ENCODE data around the gene LAIR2.
"Not testable (repeated sequence)": the region's sequence is repeated elsewhere in the genome, so short reads cannot be mapped to it uniquely, and the experiment has no call there.

LAIR2 gene

DNA sequence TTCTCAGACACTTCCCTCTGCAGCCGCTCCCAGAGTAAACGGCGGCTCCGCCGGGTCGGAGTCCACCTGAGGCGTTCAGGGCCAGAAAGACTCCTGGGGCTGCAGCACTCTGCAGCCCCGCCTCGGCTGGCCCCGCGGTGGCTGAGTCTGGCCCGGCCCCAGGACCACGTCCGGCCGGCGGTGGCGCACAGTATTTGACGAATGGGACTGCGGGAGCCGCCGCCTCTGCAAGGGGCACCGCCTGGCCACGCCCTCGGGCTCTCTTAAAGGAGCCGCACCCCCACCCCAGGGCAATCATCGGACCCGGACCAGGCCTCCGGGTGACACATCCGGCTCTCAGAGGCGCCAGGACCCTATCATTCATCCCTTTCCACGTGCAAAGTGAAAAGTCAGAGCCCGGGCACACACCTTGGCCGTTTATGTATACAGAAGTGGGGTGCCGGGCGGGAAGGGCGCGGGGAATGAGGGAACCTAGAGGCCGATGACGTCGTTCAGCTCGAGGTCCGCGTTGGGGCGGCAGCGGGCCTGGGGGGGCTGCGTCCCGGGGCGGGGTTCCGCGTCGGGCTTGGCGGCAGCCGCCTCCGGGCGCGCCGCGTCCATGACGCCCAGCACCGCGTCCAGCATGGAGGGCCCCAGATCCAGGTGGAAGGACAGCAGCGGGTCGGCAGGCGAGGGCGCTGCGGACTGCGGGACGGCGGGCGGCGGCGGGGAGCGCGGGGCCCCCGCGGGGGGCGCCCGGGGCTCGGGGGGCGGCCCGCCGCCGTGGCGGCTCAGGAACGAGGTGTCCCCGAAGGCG lies 37.8 kb upstream of the LAIR2 start:
- DNase-seq, result peak; percentile 67

DNA sequence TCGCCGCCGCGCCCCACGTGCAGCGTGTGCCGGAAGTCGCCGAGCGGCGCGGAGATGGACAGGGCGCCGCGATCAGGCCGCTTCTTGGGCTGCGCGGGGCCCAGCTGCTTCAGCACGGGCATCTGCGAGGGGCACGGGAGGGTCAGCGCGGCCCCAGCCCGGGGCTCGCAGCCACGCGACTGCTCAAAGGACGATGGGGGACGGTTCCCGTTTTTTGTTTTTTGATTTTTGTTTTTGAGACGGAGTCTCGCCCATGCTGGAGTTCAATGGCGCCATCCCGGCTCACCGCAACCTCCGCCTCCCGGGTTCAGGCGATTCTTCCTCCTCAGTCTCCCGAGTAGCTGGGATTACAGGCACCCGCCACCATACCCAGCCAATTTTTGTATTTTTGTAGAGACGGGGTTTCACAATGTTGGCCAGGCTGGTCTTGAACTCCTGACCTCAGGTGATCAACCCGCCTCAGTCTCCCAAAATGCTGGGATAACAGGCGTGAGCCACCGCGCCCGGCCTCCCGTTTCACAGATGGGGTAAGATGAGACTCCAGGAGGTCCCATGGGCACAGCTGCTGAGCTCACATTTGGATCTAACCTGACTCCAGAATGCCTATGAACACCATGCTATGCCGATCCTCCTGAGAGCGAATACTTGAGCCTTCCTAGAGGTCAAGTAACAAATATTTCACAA lies 37.1 kb upstream of the LAIR2 start:
- DNase-seq, result no peak

DNA sequence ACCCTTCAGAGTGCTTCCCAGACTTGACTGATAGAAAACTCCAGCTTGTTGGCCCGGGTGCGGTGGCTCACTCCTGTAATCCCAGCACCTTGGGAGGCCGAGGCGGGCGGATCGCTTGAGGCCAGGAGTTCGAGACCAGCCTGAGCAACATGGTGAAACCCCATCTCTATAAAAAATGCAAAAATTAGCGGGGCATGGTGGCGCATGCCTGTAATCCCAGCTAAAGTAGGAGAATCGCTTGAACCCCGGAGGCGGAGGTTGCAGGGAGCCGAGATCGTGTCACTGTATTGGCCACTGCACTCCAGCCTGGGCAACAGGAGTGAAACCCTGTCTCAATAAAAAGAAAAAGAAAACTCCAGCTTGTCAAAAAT lies 36.5 kb upstream of the LAIR2 start:
- not testable (repeated sequence) for DNase-seq

DNA sequence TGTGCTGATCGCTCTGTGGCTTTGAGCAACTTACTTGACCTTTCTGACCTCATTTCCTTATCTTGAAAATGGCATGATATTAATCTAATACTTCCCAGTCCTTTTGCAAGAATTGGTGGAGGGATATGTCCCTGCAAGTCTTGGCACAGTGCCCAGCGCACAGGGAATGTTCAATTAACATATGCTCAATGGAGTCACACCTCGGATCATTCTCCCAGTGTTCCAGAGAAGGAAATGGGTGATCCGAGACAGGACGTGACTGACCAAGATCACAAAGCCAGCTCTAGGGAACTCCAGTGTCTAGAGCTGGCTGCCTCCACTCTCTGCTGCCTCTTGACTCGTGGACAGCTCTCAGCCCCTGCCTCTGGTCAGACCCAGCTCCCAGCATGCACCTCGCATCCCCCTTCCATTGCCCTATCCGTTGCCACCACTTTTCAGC lies 33.1 kb upstream of the LAIR2 start:
- no peak for DNase-seq

DNA sequence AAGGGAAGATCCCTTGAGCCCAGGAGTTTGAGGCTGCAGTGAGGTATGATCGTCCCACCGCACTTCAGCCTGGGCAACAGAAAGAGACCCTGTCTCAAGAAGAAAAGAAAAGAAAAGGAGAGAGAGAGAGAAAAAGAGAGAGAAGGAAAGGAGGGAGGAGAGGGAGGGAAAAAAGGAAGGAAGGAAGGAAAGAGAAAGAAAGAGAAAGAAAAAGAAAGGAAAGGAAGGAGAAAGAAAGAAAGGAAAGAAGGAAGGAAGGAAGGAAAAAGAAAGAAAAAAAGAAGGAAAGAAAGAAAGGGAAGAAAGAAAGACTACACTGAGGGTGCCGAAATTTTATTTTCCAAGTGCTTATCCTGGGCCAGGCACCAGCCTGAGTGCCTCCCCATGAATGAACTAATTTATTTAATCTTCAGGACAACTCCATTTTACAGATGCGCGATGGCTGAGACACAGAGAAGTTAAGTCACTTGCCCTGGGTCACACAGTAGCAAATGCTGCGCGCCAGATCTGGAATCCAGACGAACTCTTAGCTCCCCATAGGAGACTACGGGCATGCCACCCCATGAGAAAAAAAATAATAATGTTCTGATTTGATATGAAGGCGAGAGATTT lies 32.2 kb upstream of the LAIR2 start:
- DNase-seq, result no peak

DNA sequence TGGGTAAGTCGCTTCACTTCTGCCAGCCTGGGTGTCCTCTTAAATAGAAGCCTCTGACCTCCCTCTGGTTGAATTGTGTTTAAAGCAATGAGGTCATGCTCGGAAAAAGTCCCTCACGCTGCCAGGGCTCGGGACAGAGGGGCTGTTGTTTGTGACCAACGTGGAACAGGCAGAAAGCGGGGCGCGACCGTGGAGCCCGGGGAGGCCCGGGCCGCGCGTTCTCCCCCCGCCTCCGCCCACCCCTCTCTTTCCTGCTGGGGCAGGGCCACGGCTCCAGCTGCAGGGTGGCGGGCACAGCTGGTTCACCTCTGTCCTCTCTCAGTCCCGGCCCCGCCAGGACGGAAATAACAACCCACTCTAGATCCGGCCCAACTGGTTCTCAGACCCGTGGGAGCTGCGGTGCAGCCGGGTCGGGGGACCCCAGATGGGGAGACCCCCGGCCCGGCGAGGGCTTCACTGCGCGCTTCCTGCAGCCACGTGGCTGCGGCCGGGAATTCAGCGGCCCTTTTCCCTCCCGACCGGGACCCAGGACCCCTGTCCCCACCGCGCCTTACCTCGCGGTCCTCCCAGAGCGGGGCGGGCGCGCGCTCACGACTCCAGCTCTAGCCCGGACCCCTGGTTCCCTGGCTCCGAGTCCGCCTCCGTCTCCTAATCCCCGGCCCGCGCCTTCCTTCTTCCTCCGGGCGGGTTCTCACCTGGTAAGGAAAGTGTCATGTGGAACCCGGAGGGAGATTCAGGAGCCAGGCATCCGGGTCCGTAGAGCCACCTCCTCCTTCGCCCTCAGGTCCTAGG lies 31.4 kb upstream of the LAIR2 start:
- DNase-seq, result no peak

DNA sequence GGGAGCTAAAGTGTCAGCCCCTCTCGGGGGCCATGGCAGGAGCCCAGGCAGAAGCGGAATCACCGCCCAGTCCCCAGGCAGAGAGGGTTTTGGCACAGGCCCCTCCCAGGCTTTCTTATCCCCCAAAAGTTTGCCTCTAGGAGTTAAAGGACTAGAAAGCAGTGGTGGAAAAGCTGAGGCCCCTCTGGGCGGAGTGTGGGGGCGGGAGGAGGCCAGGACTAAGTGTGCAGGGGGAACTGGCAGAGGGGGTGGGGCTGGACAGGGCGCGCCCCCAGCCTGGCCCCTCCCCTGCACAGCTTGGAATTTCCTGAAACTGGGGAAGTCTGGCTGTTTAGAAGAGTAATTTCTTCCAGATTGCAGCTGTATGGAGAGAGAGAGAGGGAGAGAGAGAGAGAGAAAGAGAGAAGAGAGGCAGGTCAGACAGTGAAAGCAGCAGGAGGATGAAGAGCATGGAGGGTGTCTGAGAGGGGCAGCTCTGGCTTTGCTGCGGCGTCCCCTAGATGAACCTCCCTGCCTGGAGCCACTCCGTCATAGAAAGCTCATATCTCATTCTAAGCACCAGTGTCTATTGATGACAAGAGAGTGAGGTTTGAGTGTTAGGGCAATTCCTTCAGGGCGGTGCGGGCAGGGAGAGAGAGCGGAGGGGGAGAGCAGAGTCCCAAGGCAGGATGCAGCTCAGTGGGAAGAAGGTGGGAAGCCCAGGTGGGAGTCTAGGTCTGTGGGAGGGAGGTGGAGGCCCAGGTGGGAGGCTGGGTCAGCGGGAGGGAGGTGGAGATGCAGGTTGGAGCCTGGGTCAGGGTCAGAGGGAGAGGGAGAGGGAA lies 29.4 kb upstream of the LAIR2 start, which contains the start of gene CDC42EP5:
CDC42EP5 (minus strand) TSS at position 226 of the 821 bp plus-strand sequence. CDS start 7,749 bp downstream, outside the sequence.
- no peak for DNase-seq

DNA sequence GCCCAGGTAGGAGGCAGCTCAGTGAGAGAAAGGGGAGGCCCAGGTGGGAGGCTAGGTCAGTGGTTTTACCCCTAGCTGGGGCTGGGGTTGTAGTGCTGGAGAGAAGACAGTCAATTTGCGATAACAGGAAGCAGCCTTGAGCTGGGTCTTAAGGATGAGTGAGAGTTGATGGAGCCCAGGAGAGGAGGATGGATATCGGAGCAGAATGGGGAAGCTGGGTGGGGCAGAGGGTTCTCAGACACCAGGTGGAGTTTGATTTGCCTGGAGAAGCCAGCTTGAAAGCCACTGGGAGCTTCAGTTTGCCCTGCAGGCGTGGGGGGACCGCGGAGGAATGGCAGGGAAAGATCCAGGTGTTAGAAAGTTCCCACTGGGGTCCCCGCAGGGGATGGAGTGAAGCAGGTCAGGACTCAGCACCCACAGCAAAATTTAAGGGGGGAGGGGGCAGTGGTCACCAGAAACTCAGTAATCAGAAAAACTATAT lies 28.7 kb upstream of the LAIR2 start:
- DNase-seq, result no peak

DNA sequence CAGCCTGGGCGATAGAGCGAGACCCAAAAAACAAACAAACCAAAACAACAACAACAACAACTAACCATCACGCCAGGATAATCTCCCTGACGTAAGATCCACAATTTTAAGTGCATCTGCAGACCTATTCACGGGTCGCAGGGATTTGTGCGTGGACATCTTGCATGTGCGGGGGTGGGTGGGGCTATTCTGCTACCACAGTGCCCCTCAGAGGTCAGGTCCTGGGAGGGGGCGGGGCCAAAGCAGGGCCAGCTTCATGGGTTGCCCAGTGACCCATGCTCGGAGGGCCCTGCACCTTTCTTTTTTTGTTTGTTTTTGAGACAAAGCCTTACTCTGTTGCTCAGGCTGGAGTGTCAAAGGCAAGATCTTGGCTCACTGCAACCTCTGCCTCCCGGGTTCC lies 26.9 kb upstream of the LAIR2 start:
- DNase-seq, result no peak

DNA sequence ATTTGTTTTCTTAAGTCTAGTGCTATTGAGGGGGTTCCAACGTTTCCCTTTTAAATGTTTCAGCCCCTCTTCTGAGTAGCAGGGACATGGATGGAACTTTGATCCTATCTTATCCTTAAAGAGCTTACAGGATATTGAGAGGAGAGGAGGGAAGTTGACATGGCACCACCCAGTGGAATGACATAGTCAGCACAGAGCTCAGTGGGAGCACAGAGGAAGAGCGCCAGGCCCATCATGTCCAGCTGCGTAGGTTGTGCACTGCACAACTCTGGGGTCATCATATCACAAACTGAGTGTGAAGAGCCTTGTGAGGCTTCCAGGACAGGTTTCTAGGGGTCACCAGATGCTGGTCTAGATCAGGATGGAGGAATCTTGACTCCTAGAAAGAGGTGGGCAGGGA lies 25.0 kb upstream of the LAIR2 start:
- no peak for DNase-seq

DNA sequence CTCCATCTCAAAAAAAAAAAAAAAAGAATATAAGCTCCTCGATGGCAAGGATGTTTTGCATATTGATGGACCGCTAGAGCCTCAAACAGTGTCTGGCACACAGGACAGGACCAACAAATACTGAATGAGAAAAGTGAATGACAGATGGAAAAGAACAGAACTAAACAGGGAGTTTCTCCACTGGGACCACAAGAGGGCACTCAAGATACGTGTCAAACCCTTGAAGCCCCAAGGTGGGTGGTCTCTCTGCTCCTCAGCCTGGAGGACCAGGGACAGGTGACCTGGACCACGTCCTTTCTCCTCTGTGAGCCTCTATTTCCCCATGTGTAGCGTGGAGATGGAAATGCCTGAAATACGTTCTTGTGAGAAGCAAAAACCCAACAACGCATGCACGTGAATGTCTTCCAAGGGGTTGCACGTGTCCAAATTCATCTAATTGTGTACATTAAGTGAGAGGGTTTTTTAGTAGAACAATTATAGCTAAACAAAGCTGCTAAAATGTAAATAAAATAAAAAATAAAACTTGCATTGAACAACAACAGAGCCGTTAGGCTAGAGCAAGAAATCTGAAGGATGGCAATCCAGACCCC lies 23.9 kb upstream of the LAIR2 start:
- DNase-seq, result no peak

DNA sequence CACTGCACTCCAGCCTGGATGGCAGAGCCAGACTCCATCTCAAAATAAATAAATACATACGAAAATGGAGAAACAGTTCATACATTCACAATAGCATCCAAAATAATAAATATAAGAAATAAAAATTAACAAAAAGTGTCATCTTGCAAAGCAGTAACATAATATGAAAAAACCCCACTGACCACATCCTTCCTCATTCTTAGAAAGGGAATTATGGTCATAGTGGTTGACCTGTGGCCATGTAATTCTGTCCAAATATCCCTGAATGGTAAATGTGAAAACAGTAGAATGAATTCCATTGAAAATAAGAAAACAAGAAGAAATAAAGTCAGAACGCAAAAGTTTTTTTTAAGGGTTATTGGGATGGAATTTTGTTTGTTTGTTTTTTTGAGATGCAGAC lies 22.6 kb upstream of the LAIR2 start:
- DNase-seq, result no peak

DNA sequence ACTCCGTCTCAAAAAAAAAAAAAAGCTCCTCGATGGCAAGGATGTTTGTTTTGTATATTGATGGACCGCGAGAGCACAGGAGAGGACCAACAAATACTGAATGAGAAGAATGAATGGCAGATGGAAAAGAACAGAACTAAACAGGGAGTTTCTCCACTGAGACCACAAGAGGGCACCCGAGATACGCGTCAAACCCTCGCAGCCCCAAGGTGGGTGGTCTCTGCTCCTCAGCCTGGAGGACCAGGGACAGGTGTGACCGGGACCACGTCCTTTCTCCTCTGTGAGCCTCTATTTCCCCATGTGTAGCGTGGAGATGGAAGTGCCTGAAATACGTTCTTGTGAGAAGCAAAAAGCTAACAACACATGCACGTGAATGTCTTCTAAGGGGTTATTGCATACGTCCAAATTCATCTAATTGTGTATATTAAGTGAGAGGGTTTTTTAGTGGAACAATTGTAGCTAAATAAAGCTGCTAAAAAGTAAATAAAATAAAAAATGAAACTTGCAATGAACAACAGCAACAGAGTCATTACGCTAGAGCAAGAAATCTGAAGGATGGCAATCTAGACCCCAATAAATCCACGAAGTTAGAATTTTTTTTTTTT lies 21.2 kb upstream of the LAIR2 start:
- DNase-seq, result peak; percentile 34

DNA sequence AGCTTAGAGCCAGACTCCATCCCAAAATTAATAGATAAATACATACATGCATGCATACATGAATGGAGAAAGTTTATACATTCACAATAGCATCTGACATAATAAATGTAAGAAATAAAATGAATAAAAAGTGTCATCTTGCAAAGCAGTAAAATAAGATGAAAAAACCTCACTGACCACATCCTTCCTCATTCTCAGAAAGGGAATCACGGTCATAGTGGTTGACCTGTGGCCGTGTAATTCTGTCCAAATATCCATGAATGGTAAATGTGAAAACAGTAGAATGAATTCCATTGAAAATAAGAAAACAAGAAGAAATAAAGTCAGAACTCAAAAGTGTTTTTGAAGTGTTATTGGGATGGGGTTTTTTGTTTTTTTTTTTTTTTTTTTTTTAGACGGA lies 19.7 kb upstream of the LAIR2 start:
- no peak for DNase-seq

DNA sequence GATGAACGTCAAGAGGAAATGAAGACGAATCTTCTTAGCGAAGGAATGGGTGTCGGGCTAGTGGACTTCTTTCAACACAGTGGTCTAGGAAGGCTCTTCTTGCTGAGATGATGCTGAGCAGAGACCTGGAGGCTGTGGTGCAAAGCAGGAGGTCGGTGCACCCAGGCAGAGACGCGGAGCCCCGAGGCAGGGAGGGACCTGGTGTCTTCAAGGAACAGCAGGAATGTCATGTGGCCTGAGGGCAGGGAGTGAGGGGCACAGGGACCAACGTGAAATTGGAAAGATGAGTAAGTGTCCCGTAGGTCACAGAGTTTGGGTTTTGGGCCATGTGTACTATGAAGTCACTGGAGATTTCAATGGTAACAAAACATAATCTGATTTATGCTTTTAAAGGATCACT lies 18.2 kb upstream of the LAIR2 start:
- no peak for DNase-seq

DNA sequence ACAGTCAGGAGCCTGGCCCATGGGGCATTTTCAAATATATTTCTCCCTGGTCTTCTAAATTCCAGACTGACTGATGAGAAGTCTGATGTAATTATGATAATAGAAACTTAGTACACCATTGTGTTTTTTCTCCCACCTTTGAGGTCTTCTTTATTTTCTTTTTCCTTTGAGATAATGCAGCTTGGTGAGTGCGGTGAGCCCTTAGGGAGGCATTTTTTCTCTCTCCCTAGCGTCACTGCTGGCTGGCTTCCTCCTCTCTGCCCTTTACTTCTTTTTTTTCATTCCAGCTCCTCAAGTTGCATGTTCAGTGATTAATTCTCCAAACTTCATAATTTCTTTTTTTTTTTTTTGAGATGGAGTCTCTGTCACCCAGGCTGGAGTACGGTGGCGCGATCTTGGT lies 16.8 kb upstream of the LAIR2 start:
- no peak for DNase-seq

DNA sequence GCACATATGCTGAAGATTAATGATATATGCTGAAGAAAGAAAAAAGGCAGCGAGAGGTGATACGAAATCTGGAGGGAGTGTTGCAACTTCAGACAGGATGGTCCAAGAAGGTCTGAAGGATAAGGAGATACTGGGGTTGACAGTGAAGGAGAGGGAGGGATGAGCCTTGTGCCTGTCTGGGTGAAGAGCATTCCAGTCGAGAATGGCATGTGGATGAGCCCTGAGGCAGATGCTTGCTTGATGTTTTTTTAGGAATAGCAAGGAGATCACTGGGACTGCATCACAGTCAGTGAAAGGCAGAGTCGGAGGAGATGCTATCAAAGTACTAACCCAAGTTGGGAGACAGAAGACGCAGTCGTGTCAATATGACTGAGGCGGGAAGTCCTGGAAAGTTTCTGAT lies 13.3 kb upstream of the LAIR2 start:
- no peak for DNase-seq

DNA sequence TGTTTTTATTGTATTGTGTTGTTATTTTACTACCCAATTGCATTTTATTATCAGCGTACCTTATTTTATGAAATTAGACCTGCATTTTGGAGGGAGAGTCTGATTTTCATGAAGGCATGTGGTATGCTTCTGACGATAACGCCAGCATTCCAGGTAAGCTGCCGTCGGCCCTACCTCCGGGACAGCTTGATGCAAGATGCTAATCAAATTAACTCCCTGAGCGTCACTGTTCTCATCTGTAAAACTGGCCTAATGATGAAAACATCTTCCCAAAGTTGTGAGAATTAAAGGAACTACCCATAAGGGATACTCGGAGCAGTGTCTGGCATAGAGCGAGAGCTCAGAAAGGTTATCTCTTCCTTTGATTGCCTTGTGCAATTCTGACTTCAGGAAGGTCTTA lies 12.9 kb upstream of the LAIR2 start:
- DNase-seq, result no peak

DNA sequence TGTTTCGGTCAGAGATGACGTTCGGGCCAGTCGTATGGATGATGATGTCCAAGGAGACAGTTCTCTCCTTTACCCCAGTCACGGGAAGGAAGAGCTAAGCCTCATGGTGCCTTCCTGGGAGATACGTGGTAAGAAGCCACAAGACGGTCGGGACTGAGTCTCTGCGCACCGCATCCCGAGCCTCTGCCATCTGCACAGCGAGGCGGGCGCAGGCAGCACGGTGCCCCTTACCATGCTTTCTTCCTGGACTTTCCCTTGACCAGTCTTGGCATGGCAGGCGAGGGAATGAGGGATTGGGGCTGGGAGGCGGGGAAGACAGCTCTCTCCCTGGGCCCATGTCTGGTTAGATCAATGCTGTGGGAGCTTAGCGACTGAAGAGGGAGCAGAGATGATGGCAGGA lies 10.1 kb upstream of the LAIR2 start:
- DNase-seq, result no peak

DNA sequence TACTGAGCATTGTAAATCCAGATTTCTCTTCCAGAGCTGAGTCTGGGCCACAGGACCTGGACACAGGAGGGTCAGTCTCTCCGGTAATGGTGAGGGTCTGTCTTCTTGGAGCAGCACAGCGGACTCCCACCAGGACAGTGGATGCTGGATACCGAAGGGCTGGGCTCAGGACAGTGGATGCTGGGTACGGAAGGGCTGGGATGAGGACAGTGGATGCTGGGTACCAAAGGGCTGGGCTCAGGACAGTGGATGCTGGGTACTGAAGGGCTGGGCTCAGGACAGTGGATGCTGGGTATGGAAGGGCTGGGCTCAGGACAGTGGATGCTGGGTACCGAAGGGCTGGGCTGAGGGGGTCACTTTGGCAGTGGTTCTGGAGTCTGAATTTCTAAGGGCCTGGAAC lies 9.6 kb upstream of the LAIR2 start:
- not testable (repeated sequence) for DNase-seq

DNA sequence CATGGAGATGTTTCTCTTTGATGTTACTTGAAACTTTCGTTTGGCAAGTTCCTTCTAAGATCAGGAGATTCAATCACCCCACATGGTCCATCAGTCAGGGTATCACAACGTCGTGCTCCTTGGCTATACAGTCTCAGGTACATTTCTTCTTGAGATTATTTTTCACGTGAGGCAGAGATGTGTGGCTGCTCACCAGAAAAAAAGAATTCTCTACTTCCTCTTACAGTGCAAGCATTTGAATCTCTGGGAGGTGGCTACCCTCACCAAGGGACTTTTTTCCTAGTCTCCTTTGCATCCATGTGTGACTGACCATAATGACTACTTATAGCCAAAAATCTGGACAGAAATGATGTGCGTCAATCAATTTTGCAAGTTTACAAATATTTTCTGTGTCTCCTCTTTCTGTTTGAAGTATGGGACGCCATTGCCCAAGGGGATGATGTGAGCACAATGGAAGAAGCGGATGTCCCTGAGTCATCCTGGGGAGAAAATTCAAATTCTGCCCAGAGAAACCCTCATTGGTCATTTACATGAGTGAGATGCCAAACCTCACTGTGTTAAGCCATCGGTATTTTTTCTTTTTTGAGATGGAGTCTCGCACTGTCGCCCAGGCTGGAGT lies 8.6 kb upstream of the LAIR2 start:
- DNase-seq, result no peak

Measured in activated CD8-positive, alpha-beta memory T cell treated with anti-CD3 and anti-CD28 coated beads, Interleukin-2, amount 50 U/mL, for 4 hours (primary cell).